Measurements from ENCODE around the gene ANKDD1A.

DNA sequence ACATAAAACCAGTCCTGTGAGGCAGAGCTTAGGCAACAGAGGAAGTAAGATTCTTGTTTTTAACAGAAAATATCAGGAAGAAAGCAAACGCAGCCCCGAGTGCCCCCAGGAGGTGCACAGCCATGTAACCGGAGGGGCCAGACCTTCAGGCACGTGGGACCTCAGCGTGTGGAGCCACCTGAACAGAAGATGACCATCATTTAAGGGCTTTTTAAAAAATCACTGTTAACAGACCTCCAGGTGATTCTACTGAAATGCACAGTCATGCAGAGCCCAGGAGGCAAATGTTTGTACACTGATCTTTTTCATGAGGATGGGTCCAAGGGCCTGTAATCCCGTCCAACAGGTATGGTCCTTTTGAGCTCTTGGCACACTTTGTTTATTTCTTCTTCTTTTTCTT, 39.2 kb downstream of the ANKDD1A start:
- TF ChIP-seq, protein P1, sequence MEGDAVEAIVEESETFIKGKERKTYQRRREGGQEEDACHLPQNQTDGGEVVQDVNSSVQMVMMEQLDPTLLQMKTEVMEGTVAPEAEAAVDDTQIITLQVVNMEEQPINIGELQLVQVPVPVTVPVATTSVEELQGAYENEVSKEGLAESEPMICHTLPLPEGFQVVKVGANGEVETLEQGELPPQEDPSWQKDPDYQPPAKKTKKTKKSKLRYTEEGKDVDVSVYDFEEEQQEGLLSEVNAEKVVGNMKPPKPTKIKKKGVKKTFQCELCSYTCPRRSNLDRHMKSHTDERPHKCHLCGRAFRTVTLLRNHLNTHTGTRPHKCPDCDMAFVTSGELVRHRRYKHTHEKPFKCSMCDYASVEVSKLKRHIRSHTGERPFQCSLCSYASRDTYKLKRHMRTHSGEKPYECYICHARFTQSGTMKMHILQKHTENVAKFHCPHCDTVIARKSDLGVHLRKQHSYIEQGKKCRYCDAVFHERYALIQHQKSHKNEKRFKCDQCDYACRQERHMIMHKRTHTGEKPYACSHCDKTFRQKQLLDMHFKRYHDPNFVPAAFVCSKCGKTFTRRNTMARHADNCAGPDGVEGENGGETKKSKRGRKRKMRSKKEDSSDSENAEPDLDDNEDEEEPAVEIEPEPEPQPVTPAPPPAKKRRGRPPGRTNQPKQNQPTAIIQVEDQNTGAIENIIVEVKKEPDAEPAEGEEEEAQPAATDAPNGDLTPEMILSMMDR (IDR thresholded peaks at IDR 0.05; ENCODE audit: insufficient read depth, low read length, poor library complexity, severe bottlenecking) = no peak
- TF ChIP-seq EZH2phosphoT487 (conservative IDR thresholded peaks at IDR 0.05; ENCODE audit: low read length) = no peak
